GM12875 (cell line): ENCODE data around the gene METTL25.

Source experiments
- H3K4me3 ChIP-seq: one replicate; pipeline ENCODE4 v1.5.1; 2011; ENCODE audit warnings: low read depth, low read length, control low read depth
- TF ChIP-seq, protein P1 (sequence below): IDR thresholded peaks from 2 replicates; pipeline ENCODE4 v1.5.1; 2011; ENCODE audit warnings: low read depth, mild to moderate bottlenecking, control low read depth, inconsistent platforms, low read length, moderate library complexity, borderline replicate concordance; ENCODE audit not compliant: insufficient read depth

METTL25 gene

DNA sequence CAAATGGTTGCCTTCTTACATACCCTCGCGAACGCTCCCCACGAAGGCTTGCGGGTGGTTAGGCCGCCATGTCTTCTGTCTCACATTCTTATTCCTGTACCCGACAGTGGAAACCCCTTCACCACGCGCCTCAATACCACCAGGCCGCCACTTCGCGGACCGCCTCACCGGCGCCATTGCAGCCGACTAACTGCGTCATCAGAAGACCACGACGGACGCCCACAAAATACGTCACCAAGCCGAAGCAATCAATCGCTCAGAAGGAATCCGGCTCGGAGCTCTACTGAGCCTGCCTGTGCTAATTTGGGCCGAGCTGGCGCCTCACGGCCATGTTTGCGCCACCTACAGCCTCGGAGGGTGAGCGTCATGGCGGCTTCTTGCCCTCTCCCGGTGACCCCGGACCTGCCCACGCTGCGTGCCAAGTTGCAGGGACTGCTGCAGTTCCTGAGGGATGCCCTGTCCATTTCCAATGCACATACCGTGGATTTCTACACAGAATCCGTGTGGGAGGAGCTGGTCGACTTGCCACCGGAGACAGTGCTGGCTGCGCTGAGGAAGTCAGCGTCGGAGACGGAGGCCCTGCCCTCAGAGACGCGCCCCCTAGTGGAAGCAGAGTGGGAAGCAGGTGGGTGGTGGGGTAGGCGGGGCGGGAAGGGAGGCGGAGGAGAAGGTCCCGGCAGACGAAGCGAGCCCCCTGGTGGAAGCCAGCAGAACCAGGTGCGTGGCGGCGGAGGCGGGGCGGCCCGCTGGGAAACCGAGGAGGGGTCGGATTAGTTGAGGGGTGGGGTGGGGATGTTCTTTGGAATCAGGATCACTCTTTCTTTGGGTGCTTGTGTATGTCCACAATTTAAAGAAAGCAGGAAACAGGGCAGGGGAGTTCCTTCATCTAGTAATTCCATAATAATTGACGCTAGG lies at the start of gene METTL25, which contains the start of gene CCDC59:
Gene METTL25, plus strand, starts transcription at position 330 of the 915 bp plus-strand sequence. Its CDS starts 37 bp downstream, at position 367.
Gene CCDC59, minus strand, starts transcription at position 188 of the 915 bp plus-strand sequence. Its CDS starts 11 bp downstream, at position 177.
- H3K4me3 ChIP-seq: peak within 1 kb of the TSS; percentile 86
- TF ChIP-seq, protein P1, sequence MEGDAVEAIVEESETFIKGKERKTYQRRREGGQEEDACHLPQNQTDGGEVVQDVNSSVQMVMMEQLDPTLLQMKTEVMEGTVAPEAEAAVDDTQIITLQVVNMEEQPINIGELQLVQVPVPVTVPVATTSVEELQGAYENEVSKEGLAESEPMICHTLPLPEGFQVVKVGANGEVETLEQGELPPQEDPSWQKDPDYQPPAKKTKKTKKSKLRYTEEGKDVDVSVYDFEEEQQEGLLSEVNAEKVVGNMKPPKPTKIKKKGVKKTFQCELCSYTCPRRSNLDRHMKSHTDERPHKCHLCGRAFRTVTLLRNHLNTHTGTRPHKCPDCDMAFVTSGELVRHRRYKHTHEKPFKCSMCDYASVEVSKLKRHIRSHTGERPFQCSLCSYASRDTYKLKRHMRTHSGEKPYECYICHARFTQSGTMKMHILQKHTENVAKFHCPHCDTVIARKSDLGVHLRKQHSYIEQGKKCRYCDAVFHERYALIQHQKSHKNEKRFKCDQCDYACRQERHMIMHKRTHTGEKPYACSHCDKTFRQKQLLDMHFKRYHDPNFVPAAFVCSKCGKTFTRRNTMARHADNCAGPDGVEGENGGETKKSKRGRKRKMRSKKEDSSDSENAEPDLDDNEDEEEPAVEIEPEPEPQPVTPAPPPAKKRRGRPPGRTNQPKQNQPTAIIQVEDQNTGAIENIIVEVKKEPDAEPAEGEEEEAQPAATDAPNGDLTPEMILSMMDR: peak; percentile 94

DNA sequence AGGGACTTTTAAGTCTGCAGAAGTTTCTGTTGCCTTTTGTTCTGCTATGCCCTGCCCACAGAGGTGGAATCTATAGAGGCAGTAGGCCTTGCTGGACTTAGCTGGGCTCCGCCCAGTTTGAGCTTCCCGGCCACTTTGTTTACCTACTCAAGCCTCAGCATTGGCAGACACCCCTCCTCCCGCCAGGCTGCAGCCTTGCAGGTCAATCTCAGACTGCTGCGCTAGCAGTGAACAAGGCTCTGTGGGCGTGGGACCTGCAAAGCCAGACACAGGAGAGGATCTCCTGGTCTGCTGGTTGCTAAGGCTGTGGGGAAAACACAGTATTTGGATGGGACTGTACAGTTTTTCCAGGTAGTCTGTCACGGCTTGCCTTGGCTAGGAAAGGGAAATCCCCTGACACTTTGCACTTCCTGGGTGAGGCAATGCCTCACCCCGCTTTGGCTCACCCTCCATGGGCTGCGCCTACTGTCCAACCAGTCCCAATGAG lies 43.9 kb upstream of the METTL25 start:
- TF ChIP-seq, protein P1: no peak
- no peak overlapping the region for H3K4me3 ChIP-seq

DNA sequence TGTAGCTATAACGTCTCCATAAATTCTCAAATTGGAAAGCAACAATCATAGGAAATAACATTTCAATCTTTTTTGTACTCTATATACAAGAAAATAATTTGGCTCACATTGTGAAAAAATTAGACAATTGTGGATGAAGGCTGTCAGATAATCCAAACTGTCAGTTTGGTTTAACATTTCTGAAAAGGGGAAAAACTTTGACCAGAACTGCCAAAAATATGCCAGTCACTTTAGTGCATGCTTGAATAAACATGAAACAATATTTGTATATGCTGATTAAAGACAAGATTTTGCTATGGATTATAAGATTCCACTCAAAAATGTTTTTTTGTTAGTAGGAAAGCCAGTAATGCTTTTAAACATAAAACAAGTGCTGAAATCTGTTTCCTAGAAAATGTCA lies 39.1 kb upstream of the METTL25 start:
- TF ChIP-seq, protein P1: no peak
- no peak overlapping the region for H3K4me3 ChIP-seq

GRCh38 chr12:82325540-82326336 lies 32.6 kb upstream of the METTL25 start:
- TF ChIP-seq, protein P1: no peak
- no peak overlapping the region for H3K4me3 ChIP-seq

GRCh38 chr12:82326905-82327503 lies 31.3 kb upstream of the METTL25 start:
- H3K4me3 ChIP-seq: no peak overlapping the region
- TF ChIP-seq, protein P1: peak; percentile 19; the same call in 1 of the 2 replicates

DNA sequence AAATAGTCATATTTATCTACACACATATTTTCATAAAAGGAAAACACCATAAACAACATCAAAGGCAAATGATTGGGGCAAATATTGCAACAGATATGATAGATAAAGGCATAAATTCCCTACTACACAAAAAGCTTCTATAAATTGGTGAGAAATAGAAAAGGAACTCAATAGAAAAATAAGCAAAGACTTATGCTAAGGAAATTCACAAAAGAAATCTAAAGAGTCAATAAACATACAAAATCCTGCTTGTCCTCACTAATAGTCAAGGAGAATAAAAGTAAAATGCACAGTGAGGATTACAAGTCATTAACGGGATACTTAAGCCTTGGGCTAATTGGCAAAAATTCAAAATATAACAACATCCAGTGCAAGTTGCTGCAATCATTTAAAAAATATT lies 30.5 kb upstream of the METTL25 start:
- no peak overlapping the region for H3K4me3 ChIP-seq
- TF ChIP-seq, protein P1: no peak
